T-helper 17 cell (primary cell): ENCODE measurements around the gene MANSC1. TPM values are rescaled to one million over a fixed set of nuclear protein-coding genes. Genes with fewer than 3 reads are reported as not detected.

Source experiments
- ATAC-seq: fragments of 150-1000 bp; cut with Tn5 transposase; 2 replicates; pipeline ENCODE4 v1.10.0; 2021; ENCODE audit warnings: mild to moderate bottlenecking, moderate library complexity
- DNase-seq, 3 donors: peaks; one replicate each; pipeline versions ENCODE4 v3.0.0 to v3.0.0-alpha.2; 2020 to 2021
- H3K9me3 ChIP-seq: one replicate; pipeline ENCODE4 v1.7.0; 2013; ENCODE audit warnings: low read length, mild to moderate bottlenecking; ENCODE audit not compliant: control insufficient read depth, poor library complexity, severe bottlenecking
- H3K27ac Mint-ChIP-seq: one replicate; pipeline ENCODE4 v1.8.0; 2022; ENCODE audit warnings: mild to moderate bottlenecking, moderate library complexity, mixed read lengths
- H3K27me3 Mint-ChIP-seq: one replicate; pipeline ENCODE4 v1.8.0; 2022; ENCODE audit warnings: mixed read lengths
- H3K36me3 Mint-ChIP-seq: one replicate; pipeline ENCODE4 v1.8.0; 2022; ENCODE audit warnings: low read depth, mixed read lengths
- H3K4me1 Mint-ChIP-seq: one replicate; pipeline ENCODE4 v1.8.0; 2022; ENCODE audit warnings: mild to moderate bottlenecking, mixed read lengths
- H3K4me3 Mint-ChIP-seq: one replicate; pipeline ENCODE4 v1.8.0; 2022; ENCODE audit warnings: mild to moderate bottlenecking, moderate library complexity, mixed read lengths
- total RNA-seq, 4 donors: library from RNA in 2 of 4; stranded (reverse) in 2 of 4; gene quantifications; one replicate each; pipeline ENCODE4 v1.2.3 and lab custom pipeline; 2022 to 2026

Gene MANSC1
- total RNA-seq: under 1 TPM in 1 of 2 donors, not detected in 1; 0.12 TPM
- 0 to 0.08 reads per million in 2 donors for total RNA-seq (lab: John Stamatoyannopoulos, UW)

DNA sequence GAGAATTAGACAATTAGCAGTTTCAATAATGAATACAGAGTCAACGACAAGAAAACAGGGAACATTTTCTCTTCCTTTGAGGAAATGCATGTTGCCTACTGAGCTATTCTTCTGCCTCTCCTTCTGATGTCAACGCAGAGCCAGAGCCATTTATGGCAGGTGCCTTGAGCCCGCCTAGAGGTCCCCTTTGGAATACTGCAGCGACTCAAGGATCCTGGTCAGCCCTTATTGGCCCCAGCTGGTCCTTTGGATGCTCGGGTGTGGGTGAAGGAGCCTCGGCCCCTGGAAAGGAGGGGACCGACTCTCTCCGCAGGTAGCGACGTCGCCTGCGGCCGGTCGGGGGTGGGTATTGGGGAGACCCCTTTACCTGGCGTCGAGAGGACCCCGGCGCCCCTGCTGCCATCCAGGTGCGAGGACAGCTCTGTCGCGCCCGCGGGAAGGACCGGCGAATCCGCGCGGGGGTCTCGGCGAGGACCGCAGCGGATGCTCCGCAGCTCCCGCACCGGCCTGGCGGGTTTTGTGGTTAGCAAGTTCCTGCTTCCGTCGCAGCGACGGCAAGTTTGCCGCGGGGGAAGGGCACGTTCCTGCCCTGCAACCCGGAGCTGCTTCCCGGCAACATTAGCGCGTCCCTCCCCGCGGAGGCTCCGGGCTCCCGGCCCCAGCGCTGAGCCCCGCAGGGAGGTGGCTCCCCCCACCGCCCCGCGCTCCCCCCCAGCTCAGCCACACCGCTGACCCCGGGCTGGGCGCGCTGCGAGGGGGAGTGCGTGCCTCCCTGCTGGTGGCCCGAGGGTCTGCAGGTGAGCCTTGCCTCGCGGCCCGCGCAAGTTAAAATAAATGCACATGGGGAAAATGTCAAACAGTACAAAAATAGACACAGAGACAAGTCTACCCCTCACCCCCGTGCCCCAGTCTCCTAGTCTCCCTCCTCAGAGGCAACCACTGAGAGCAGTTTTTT, at the start of gene MANSC1:
Gene MANSC1, minus strand, starts transcription at position 532 of the 955 bp plus-strand sequence. CDS start 6,928 bp downstream, outside the sequence.
- H3K9me3 ChIP-seq: no peaks in the 10 kb centered on the region
- Mint-ChIP-seq H3K4me1 (peaks cover 24% of the 10 kb centered on the region), H3K36me3 (no peaks in the 10 kb centered on the region), H3K4me3 (peak within 1 kb of the TSS; percentile 70), H3K27me3 (no peaks in the 10 kb centered on the region), H3K27ac (peak within 1 kb of the TSS; percentile 21)
- ATAC-seq (peak; percentile 72), DNase-seq (peak; percentile 24 to 31 (median 24))

DNA sequence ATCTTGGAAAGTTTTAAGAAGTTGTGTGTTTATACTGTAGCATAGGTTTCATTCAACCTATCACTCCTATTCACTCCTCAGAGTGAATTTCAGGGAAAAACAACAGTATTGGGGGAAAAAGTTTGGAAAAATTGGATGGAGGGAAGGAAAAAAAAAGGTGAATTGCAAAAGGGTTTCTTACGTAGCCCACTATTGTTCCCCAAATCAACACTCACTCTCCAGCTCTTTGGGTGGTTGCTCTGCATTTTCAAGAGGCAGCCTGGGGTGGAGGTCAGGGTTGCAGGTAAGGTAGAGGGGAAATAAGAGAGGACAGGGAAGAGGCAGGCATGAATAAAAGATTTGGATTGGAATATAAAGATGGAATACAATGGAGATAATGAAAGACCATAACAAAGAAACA, 49.1 kb upstream of the MANSC1 start:
- Mint-ChIP-seq H3K4me1 (peaks cover 53% of the 10 kb centered on the region), H3K4me3 (no peak overlapping the region), H3K27ac (peak overlapping the region; percentile 77), H3K36me3 (peaks cover 9% of the 10 kb centered on the region), H3K27me3 (no peaks in the 10 kb centered on the region)
- no peaks in the 10 kb centered on the region for H3K9me3 ChIP-seq
- ATAC-seq: no peak
- no peak for DNase-seq

DNA sequence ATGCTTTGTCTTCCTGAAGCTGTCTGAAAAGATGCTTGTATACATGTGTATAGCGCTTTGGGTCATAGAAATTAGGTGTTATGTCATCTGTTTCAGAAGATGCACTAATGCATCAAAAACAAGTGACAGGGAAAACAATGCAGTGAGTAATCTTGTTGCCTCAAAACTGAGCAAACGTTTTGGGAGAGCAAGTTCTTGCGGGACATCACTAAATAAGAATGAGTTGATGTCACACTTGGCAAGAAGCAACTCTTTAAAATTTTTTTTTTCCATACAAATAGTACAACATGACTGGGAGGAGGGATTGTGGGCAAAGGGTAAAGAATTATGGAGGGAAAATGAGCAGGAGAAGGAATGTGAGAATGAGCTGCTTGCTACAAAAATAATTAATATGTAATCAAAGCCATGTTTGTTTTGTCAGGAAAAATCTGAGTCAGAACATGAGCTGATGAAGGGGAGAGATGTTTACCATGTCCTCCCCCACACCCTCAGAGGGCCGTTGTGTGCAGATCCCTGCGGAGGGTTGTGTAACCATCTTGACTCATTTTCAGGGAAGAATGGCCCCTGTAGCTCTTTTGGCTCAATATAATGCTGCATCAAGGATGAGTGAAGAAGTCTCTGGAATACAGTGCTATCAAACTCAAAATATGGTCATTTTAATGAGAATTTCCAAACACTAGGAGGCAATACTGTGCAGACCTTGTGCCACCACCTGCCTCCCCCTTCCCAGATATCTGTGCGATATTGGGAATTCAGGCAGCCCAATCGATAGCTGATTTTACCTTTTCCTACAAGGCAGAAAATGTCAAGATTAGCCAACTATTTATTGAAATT, 48.2 kb upstream of the MANSC1 start:
- Mint-ChIP-seq H3K4me1 (peaks cover 44% of the 10 kb centered on the region), H3K27me3 (no peaks in the 10 kb centered on the region), H3K36me3 (peaks cover 9% of the 10 kb centered on the region), H3K27ac (peak overlapping the region; percentile 77), H3K4me3 (no peak overlapping the region)
- ATAC-seq: no peak
- no peak for DNase-seq
- no peaks in the 10 kb centered on the region for H3K9me3 ChIP-seq

DNA sequence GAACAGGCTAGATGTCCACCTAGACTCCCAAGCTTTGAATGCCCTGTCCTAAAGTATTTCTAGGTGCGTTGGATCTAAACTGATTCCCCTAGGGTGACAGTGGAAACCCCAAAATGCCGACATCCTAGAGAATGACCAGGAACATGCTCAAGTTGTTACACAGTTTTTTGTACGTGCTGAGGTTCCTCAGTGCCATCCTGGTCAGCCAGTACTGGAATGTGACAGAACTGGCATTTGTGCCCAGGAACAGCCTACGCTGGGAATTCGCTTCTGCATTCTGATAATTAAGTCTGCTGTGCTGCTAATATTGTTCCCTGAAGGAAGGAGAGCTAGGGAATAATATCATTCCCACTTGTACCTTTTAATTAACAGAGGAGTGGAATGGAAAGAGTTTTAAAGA, 47.1 kb upstream of the MANSC1 start:
- DNase-seq (no peak), ATAC-seq (no peak)
- H3K9me3 ChIP-seq: no peaks in the 10 kb centered on the region
- H3K27ac Mint-ChIP-seq: no peak overlapping the region
- H3K4me1 Mint-ChIP-seq: peaks cover 43% of the 10 kb centered on the region
- H3K4me3 Mint-ChIP-seq: no peak overlapping the region
- H3K36me3 Mint-ChIP-seq: peaks cover 9% of the 10 kb centered on the region
- H3K27me3 Mint-ChIP-seq: no peaks in the 10 kb centered on the region

GRCh38 chr12:12396694-12397093, 46.7 kb upstream of the MANSC1 start:
- no peak for ATAC-seq
- Mint-ChIP-seq H3K27me3 (no peaks in the 10 kb centered on the region), H3K4me1 (peaks cover 44% of the 10 kb centered on the region), H3K36me3 (peaks cover 9% of the 10 kb centered on the region), H3K27ac (peak overlapping the region; percentile 16), H3K4me3 (no peak overlapping the region)
- no peaks in the 10 kb centered on the region for H3K9me3 ChIP-seq
- no peak for DNase-seq

GRCh38 chr12:12393171-12393570, 43.1 kb upstream of the MANSC1 start:
- DNase-seq (no peak), ATAC-seq (no peak)
- H3K9me3 ChIP-seq: no peaks in the 10 kb centered on the region
- Mint-ChIP-seq H3K27ac (peak overlapping the region; percentile 11), H3K4me3 (no peak overlapping the region), H3K36me3 (peaks cover 6% of the 10 kb centered on the region), H3K4me1 (peaks cover 38% of the 10 kb centered on the region), H3K27me3 (no peaks in the 10 kb centered on the region)

- no peak for DNase-seq
- peaks cover 6% of the 10 kb centered on the region for H3K36me3 Mint-ChIP-seq
- no peaks in the 10 kb centered on the region for H3K27me3 Mint-ChIP-seq
- no peak for ATAC-seq
- no peaks in the 10 kb centered on the region for H3K9me3 ChIP-seq
- peaks cover 37% of the 10 kb centered on the region for H3K4me1 Mint-ChIP-seq
- peak overlapping the region; percentile 11 for H3K27ac Mint-ChIP-seq
- H3K4me3 Mint-ChIP-seq: no peak overlapping the region
These were observed 42.4 kb upstream of the MANSC1 start for GRCh38 chr12:12392413-12392812.

DNA sequence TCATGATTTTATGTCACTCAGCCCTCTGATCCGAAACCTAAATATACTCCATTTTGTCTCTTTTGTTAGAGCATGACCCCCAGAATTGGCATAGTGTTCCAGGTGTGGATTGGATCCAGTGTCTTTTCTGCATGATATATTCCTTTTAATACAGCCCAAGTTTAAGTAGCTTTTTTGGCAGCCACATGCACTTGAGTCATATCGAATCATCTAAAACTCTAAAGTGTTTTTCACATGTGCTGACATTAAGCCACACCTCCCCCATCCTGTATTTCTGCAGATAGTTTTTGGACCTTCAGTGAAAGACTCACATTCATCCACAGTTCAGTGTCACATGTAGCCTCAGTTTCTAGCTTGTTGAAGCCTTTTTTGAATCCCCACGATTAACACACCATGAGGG, 37.5 kb upstream of the MANSC1 start:
- ATAC-seq (no peak), DNase-seq (no peak)
- H3K4me3 Mint-ChIP-seq: no peak overlapping the region
- peaks cover 34% of the 10 kb centered on the region for H3K4me1 Mint-ChIP-seq
- H3K9me3 ChIP-seq: no peaks in the 10 kb centered on the region
- peaks cover 7% of the 10 kb centered on the region for H3K36me3 Mint-ChIP-seq
- H3K27ac Mint-ChIP-seq: no peak overlapping the region
- H3K27me3 Mint-ChIP-seq: no peaks in the 10 kb centered on the region

GRCh38 chr12:12384571-12385340, 34.7 kb upstream of the MANSC1 start:
- ATAC-seq: peak; percentile 27
- Mint-ChIP-seq H3K27ac (peak overlapping the region; percentile 98), H3K27me3 (no peaks in the 10 kb centered on the region), H3K4me3 (peak overlapping the region; percentile 84), H3K4me1 (peaks cover 38% of the 10 kb centered on the region), H3K36me3 (peaks cover 7% of the 10 kb centered on the region)
- no peak for DNase-seq
- peaks cover 3% of the 10 kb centered on the region for H3K9me3 ChIP-seq

- H3K4me3 Mint-ChIP-seq: no peak overlapping the region
- H3K9me3 ChIP-seq: peaks cover 3% of the 10 kb centered on the region
- no peaks in the 10 kb centered on the region for H3K27me3 Mint-ChIP-seq
- peaks cover 10% of the 10 kb centered on the region for H3K36me3 Mint-ChIP-seq
- ATAC-seq (no peak), DNase-seq (no peak)
- H3K27ac Mint-ChIP-seq: peak overlapping the region; percentile 98
- H3K4me1 Mint-ChIP-seq: peaks cover 45% of the 10 kb centered on the region
These were observed 31.9 kb upstream of the MANSC1 start for GRCh38 chr12:12381982-12382381.

- H3K9me3 ChIP-seq: peaks cover 3% of the 10 kb centered on the region
- Mint-ChIP-seq H3K36me3 (peaks cover 10% of the 10 kb centered on the region), H3K4me1 (peaks cover 45% of the 10 kb centered on the region), H3K4me3 (peak overlapping the region; percentile 2), H3K27me3 (no peaks in the 10 kb centered on the region), H3K27ac (peak overlapping the region; percentile 98)
- no peak for DNase-seq
- no peak for ATAC-seq
These were observed 31.0 kb upstream of the MANSC1 start for GRCh38 chr12:12380949-12381593.
